Endothelial cell of umbilical vein (primary cell): ENCODE measurements around the gene NAA16.

Experiments
- EZH2 ChIP-seq: IDR thresholded peaks from 2 replicates; pipeline ENCODE4 v1.6.1; 2012; ENCODE audit warnings: borderline replicate concordance, low read depth, mild to moderate bottlenecking, moderate library complexity, low read length, inconsistent platforms; ENCODE audit not compliant: severe bottlenecking
- FOS ChIP-seq: IDR thresholded peaks from 2 replicates; pipeline ENCODE4 v1.6.1; 2011; ENCODE audit warnings: mild to moderate bottlenecking, low read length, moderate library complexity, borderline replicate concordance; ENCODE audit not compliant: insufficient read depth
- GATA2 ChIP-seq: IDR thresholded peaks from 2 replicates; pipeline ENCODE4 v1.7.0; 2011; ENCODE audit warnings: low read depth, mild to moderate bottlenecking, moderate library complexity, mixed read lengths, low read length; ENCODE audit not compliant: insufficient read length, insufficient read depth
- JUN ChIP-seq: IDR thresholded peaks from 2 replicates; pipeline ENCODE4 v1.6.1; 2011; ENCODE audit warnings: borderline replicate concordance, low read depth; ENCODE audit not compliant: insufficient read length, insufficient read depth
- MYC ChIP-seq: IDR thresholded peaks from one replicate; pipeline ENCODE4 v1.6.1; 2011; ENCODE audit warnings: mild to moderate bottlenecking, low read depth, low read length
- POLR2A ChIP-seq: IDR thresholded peaks from 2 replicates; pipeline ENCODE4 v1.6.1; 2012; ENCODE audit warnings: low read depth, mild to moderate bottlenecking, control low read depth, low read length
- POLR2AphosphoS5 ChIP-seq: IDR thresholded peaks from 2 replicates; pipeline ENCODE4 v1.6.1; 2012; ENCODE audit warnings: low read depth, mild to moderate bottlenecking, control low read depth, low read length, moderate library complexity; ENCODE audit not compliant: insufficient read depth
- TF ChIP-seq, protein P1 (sequence below), 2 donors: IDR thresholded peaks; 1 replicate in 1 of 2; 2 replicates in 1 of 2; pipeline ENCODE4 v1.5.1; 2011; ENCODE audit warnings: low read length in 2 of 2, mild to moderate bottlenecking in 2 of 2, moderate library complexity in 2 of 2, control low read depth in 1 of 2, inconsistent platforms in 1 of 2, low read depth in 1 of 2; ENCODE audit not compliant: insufficient read depth in 1 of 2; ENCODE audit errors: extremely low read depth in 1 of 2
- TF ChIP-seq, protein P2 (sequence below): IDR thresholded peaks from 2 replicates; pipeline ENCODE4 v1.6.1; 2011; ENCODE audit not compliant: insufficient read depth, insufficient read length

GRCh38 chr13:41388143-41388881, 77.2 kb downstream of the NAA16 start:
- TF ChIP-seq, protein P1, sequence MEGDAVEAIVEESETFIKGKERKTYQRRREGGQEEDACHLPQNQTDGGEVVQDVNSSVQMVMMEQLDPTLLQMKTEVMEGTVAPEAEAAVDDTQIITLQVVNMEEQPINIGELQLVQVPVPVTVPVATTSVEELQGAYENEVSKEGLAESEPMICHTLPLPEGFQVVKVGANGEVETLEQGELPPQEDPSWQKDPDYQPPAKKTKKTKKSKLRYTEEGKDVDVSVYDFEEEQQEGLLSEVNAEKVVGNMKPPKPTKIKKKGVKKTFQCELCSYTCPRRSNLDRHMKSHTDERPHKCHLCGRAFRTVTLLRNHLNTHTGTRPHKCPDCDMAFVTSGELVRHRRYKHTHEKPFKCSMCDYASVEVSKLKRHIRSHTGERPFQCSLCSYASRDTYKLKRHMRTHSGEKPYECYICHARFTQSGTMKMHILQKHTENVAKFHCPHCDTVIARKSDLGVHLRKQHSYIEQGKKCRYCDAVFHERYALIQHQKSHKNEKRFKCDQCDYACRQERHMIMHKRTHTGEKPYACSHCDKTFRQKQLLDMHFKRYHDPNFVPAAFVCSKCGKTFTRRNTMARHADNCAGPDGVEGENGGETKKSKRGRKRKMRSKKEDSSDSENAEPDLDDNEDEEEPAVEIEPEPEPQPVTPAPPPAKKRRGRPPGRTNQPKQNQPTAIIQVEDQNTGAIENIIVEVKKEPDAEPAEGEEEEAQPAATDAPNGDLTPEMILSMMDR (IDR thresholded peaks at IDR 0.05; ENCODE audit: extremely low read depth in 1 of 2, insufficient read depth in 1 of 2, low read depth in 1 of 2, low read length in 2 of 2): no peak
- TF ChIP-seq EZH2 (no peak), POLR2AphosphoS5 (no peak), POLR2A (no peak), MYC (no peak), GATA2 (no peak), JUN (no peak), FOS (no peak)
- TF ChIP-seq, protein P2, sequence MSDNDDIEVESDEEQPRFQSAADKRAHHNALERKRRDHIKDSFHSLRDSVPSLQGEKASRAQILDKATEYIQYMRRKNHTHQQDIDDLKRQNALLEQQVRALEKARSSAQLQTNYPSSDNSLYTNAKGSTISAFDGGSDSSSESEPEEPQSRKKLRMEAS: no peak
